Glutamatergic neuron (in vitro differentiated cells): ENCODE measurements around the gene C1orf185. TPM values are rescaled to one million over a fixed set of nuclear protein-coding genes. Genes with fewer than 3 reads are reported as not detected.
"Not testable (repeated sequence)": the region's sequence is repeated elsewhere in the genome, so short reads cannot be mapped to it uniquely, and the experiment has no call there.

Source experiments
- DNase-seq: peaks from one replicate; pipeline ENCODE4 v3.0.0; 2022
- H3K27ac Mint-ChIP-seq: one replicate; pipeline ENCODE4 v1.8.0; 2020; ENCODE audit warnings: mild to moderate bottlenecking, mixed read lengths, inconsistent platforms; ENCODE audit not compliant: unreplicated experiment
- H3K27me3 Mint-ChIP-seq: one replicate; pipeline ENCODE4 v1.8.0; 2020; ENCODE audit warnings: mild to moderate bottlenecking, moderate library complexity, mixed read lengths, inconsistent platforms; ENCODE audit not compliant: unreplicated experiment
- H3K36me3 Mint-ChIP-seq: one replicate; pipeline ENCODE4 v1.8.0; 2020; ENCODE audit warnings: mild to moderate bottlenecking, mixed read lengths, inconsistent platforms; ENCODE audit not compliant: unreplicated experiment
- H3K4me1 Mint-ChIP-seq: one replicate; pipeline ENCODE4 v1.8.0; 2020; ENCODE audit warnings: mild to moderate bottlenecking, low read depth, mixed read lengths, inconsistent platforms; ENCODE audit not compliant: unreplicated experiment
- H3K4me3 Mint-ChIP-seq: one replicate; pipeline ENCODE4 v1.8.0; 2020; ENCODE audit warnings: mild to moderate bottlenecking, mixed read lengths, inconsistent platforms; ENCODE audit not compliant: unreplicated experiment
- H3K9me3 Mint-ChIP-seq: one replicate; pipeline ENCODE4 v1.8.0; 2020; ENCODE audit warnings: mild to moderate bottlenecking, moderate library complexity, mixed read lengths, inconsistent platforms; ENCODE audit not compliant: unreplicated experiment
- total RNA-seq: library from RNA; stranded (reverse); fragmentation: NEBNext Ultra II Directional; extraction: Animal tissue kit (Norgen Biotek cat#: 25700); gene quantifications from one replicate; pipeline ENCODE4 v1.2.1, GENCODE V29; 2021; ENCODE audit not compliant: unreplicated experiment
- TF ChIP-seq, protein P1 (sequence below): fragments of 200-600 bp; sonication (generic); IDR thresholded peaks from one replicate; pipeline ENCODE4 v1.5.0; 2021; ENCODE audit not compliant: partially characterized antibody, unreplicated experiment

Gene C1orf185
- total RNA-seq, 1 donor from 2014 or later: not detected

DNA sequence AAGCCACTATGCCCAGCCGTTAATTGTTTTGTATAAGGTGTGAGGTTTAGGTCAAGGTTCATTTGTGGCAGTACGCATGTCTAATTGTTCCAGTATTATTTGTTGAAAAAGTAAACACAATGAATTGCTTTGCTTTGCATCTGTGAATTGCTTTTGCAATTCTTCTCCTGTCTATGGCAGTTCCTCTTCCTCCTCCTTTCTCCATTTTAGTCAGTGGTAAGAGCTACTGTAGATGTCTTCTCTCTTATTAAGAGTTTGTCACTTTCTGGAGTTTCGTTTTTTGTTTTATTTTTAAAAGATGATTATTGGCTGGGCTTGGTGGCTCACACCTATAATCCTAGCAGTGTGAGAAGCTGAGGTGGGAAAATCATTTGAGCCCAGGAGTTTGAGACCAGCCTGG lies 29.2 kb downstream of the C1orf185 start:
- H3K36me3 Mint-ChIP-seq: no peaks in the 10 kb centered on the region
- no peak overlapping the region for H3K4me3 Mint-ChIP-seq
- TF ChIP-seq, protein P1, sequence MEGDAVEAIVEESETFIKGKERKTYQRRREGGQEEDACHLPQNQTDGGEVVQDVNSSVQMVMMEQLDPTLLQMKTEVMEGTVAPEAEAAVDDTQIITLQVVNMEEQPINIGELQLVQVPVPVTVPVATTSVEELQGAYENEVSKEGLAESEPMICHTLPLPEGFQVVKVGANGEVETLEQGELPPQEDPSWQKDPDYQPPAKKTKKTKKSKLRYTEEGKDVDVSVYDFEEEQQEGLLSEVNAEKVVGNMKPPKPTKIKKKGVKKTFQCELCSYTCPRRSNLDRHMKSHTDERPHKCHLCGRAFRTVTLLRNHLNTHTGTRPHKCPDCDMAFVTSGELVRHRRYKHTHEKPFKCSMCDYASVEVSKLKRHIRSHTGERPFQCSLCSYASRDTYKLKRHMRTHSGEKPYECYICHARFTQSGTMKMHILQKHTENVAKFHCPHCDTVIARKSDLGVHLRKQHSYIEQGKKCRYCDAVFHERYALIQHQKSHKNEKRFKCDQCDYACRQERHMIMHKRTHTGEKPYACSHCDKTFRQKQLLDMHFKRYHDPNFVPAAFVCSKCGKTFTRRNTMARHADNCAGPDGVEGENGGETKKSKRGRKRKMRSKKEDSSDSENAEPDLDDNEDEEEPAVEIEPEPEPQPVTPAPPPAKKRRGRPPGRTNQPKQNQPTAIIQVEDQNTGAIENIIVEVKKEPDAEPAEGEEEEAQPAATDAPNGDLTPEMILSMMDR: no peak
- H3K9me3 Mint-ChIP-seq: no peaks in the 10 kb centered on the region
- H3K4me1 Mint-ChIP-seq: no peaks in the 10 kb centered on the region
- H3K27ac Mint-ChIP-seq: no peak overlapping the region
- H3K27me3 Mint-ChIP-seq: no peaks in the 10 kb centered on the region
- no peak for DNase-seq

DNA sequence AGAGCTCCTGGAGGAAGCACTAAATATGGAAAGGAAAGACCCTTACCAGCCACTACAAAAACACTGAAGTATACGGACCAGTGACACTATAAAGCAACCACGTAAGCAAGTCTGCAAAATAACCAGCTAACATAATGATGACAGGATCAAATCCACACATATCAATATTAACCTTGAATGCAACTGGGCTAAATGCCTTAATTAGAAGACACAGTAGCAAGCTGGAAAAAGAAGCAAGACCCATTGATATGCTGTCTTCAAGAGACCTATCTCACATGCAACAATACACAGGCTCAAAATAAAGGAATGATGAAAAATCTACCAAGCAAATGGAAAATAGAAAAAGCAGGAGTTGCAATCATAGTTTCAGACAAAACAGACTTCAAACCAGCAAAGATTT lies 31.0 kb downstream of the C1orf185 start:
- Mint-ChIP-seq H3K27me3 (no peaks in the 10 kb centered on the region), H3K36me3 (no peaks in the 10 kb centered on the region), H3K4me3 (no peak overlapping the region), H3K9me3 (no peaks in the 10 kb centered on the region), H3K4me1 (no peaks in the 10 kb centered on the region), H3K27ac (no peak overlapping the region)
- TF ChIP-seq, protein P1: no peak
- no peak for DNase-seq

DNA sequence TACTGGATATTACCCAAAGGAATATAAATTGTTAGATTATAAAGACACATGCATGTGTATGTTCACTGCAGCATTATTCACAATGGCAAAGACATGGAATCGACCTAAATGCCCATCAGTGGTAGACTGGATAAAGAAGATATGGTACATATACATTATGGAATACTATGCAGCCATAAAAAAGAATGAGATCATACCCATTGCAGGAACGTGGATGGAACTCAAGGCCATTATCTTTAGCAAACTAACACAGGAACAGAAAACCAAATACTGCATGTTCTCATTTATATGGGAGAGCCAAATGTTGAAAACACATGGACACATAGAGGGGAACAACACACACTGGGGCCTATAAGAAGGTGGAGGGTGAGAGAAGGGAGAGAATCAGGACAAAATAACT lies 35.7 kb downstream of the C1orf185 start:
- H3K9me3 Mint-ChIP-seq, H3K4me1 Mint-ChIP-seq, DNase-seq, H3K27ac Mint-ChIP-seq, H3K36me3 Mint-ChIP-seq, H3K4me3 Mint-ChIP-seq, H3K27me3 Mint-ChIP-seq: not testable (repeated sequence)

DNA sequence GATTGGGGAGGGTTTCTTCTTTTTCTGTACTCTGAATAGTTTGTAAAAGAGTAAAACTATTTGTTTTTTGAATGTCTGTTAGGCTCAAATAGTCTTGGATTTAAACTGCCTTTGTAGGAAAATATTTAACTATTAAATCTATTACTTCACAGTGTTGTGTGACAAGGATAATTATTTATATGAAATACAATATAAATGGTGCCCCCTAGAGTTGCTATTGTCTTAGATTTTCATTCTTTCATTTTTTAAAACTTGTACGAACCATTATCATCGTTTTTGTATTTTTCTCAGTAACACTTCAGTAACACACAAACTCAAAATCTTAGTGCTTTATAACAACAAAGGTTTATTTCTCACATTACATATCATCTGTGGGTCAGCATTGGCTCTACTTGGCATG lies 37.4 kb downstream of the C1orf185 start:
- H3K27ac Mint-ChIP-seq: no peak overlapping the region
- no peaks in the 10 kb centered on the region for H3K9me3 Mint-ChIP-seq
- no peaks in the 10 kb centered on the region for H3K36me3 Mint-ChIP-seq
- TF ChIP-seq, protein P1: no peak
- no peaks in the 10 kb centered on the region for H3K4me1 Mint-ChIP-seq
- no peak for DNase-seq
- H3K4me3 Mint-ChIP-seq: no peak overlapping the region
- no peaks in the 10 kb centered on the region for H3K27me3 Mint-ChIP-seq

DNA sequence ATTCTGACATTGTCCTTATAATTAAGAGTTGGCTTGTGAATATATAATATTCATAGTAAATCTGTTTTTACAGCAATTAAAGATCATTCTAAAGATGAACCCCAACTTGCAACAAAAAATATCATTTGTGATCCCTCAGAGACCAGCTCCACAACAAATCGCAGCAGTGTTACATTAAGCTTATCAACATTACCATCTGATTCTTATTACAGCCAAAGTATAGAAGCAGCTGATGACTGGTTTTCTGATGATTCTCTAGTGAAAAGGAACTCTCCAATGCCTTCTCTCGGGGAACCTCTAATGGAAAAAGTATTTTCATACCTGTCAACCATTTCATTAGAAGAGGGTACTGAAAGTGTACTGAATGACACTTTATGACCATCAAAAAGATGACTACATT lies 45.4 kb downstream of the C1orf185 start:
- no peaks in the 10 kb centered on the region for H3K4me1 Mint-ChIP-seq
- no peak overlapping the region for H3K4me3 Mint-ChIP-seq
- TF ChIP-seq, protein P1: no peak
- no peaks in the 10 kb centered on the region for H3K9me3 Mint-ChIP-seq
- no peaks in the 10 kb centered on the region for H3K36me3 Mint-ChIP-seq
- no peak overlapping the region for H3K27ac Mint-ChIP-seq
- no peak for DNase-seq
- no peaks in the 10 kb centered on the region for H3K27me3 Mint-ChIP-seq

DNA sequence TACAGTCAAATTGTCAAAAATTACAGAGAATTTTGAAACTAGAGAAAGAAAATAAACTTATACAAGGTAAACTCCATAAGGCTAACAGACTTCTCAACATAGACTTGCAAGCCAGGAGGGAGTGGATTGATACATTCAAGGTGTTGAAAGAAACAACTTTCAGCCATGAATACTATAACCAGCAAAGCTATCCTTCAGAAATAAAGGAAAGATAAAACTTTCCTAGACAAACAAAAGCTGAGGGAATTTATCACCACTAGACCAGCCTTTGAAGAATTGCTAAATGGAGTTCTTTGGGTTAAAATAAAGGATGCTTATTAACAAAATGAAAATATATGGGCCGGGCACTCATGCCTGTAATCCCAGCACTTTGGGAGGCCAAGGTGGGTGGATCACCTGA lies 52.7 kb downstream of the C1orf185 start:
- no peaks in the 10 kb centered on the region for H3K27me3 Mint-ChIP-seq
- peaks cover 5% of the 10 kb centered on the region for H3K36me3 Mint-ChIP-seq
- H3K4me1 Mint-ChIP-seq: no peaks in the 10 kb centered on the region
- H3K27ac Mint-ChIP-seq: no peak overlapping the region
- no peaks in the 10 kb centered on the region for H3K9me3 Mint-ChIP-seq
- no peak overlapping the region for H3K4me3 Mint-ChIP-seq
- TF ChIP-seq, protein P1: no peak
- no peak for DNase-seq
